Esophagus muscularis mucosa (tissue), 3 donors: Measurements from ENCODE around the gene STAP2.

ENCODE experiments used
- POLR2A ChIP-seq: fragments of 450-650 bp; IDR thresholded peaks from one replicate; pipeline ENCODE4 v1.6.1; 2017; ENCODE audit warnings: antibody characterized with exemption, moderate library complexity, mild to moderate bottlenecking, low read depth
- TF ChIP-seq, protein P1 (sequence below), 3 experiments: fragments of 200-600 bp in 2 of 3; fragments of 450-650 bp in 1 of 3; sonication (generic) in 2 of 3; IDR thresholded peaks; one replicate each; pipeline ENCODE4 v1.5.1; 2017 to 2019; ENCODE audit warnings: antibody characterized with exemption in 3 of 3, mild to moderate bottlenecking in 2 of 3, moderate library complexity in 1 of 3

GRCh38 chr19:4313847-4314490, 24.7 kb downstream of the STAP2 start:
- TF ChIP-seq, protein P1, sequence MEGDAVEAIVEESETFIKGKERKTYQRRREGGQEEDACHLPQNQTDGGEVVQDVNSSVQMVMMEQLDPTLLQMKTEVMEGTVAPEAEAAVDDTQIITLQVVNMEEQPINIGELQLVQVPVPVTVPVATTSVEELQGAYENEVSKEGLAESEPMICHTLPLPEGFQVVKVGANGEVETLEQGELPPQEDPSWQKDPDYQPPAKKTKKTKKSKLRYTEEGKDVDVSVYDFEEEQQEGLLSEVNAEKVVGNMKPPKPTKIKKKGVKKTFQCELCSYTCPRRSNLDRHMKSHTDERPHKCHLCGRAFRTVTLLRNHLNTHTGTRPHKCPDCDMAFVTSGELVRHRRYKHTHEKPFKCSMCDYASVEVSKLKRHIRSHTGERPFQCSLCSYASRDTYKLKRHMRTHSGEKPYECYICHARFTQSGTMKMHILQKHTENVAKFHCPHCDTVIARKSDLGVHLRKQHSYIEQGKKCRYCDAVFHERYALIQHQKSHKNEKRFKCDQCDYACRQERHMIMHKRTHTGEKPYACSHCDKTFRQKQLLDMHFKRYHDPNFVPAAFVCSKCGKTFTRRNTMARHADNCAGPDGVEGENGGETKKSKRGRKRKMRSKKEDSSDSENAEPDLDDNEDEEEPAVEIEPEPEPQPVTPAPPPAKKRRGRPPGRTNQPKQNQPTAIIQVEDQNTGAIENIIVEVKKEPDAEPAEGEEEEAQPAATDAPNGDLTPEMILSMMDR (IDR thresholded peaks at IDR 0.05): no peak
- TF ChIP-seq POLR2A: no peak
